SU-DHL-6 (cell line): ENCODE data around the gene PDPR.
"Not testable (repeated sequence)": the region's sequence is repeated elsewhere in the genome, so short reads cannot be mapped to it uniquely, and the experiment has no call there.

Source experiments
- EZH2phosphoT487 ChIP-seq: fragments of 200-600 bp; sonication (generic), shearing (Covaris generic); conservative IDR thresholded peaks from 2 replicates; pipeline ENCODE4 v1.6.1; 2018; ENCODE audit warnings: mild to moderate bottlenecking, antibody characterized with exemption, low read length, moderate library complexity, mixed read lengths
- TF ChIP-seq, protein P1 (sequence below): fragments of 200-600 bp; sonication (generic); IDR thresholded peaks from one replicate; pipeline ENCODE4 v1.5.1; 2017; ENCODE audit warnings: antibody characterized with exemption, mild to moderate bottlenecking, low read length, moderate library complexity; ENCODE audit not compliant: insufficient read depth, poor library complexity, severe bottlenecking

DNA sequence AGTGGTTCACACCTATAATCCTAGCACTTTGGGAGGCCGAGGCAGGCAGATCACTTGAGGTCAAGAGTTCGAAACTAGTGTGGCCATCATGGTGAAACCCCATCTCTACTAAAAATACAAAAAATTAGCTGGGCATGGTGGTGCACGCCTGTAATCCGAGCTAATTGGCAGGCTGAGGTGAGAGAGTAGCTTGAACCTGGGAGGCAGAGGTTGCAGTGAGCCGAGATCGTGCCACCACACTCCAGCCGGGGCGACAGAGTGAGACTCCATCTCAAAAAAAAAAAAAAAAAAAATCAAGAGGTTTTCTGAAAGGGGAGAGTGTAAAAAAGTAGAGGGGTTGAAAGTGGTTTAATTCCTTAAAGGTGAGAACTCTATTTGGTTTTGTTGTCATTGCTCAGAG lies 21.7 kb downstream of the PDPR start:
- TF ChIP-seq, protein P1, sequence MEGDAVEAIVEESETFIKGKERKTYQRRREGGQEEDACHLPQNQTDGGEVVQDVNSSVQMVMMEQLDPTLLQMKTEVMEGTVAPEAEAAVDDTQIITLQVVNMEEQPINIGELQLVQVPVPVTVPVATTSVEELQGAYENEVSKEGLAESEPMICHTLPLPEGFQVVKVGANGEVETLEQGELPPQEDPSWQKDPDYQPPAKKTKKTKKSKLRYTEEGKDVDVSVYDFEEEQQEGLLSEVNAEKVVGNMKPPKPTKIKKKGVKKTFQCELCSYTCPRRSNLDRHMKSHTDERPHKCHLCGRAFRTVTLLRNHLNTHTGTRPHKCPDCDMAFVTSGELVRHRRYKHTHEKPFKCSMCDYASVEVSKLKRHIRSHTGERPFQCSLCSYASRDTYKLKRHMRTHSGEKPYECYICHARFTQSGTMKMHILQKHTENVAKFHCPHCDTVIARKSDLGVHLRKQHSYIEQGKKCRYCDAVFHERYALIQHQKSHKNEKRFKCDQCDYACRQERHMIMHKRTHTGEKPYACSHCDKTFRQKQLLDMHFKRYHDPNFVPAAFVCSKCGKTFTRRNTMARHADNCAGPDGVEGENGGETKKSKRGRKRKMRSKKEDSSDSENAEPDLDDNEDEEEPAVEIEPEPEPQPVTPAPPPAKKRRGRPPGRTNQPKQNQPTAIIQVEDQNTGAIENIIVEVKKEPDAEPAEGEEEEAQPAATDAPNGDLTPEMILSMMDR = not testable (repeated sequence)
- not testable (repeated sequence) for TF ChIP-seq EZH2phosphoT487
